ENCODE measurements around the gene KIAA0753.

GRCh38 chr17:6679241-6679640 lies 38.7 kb upstream of the KIAA0753 start:
- TF ChIP-seq POLR2AphosphoS5 (IDR thresholded peaks at IDR 0.05; ENCODE audit: low read depth) (no peak), GABPA (IDR thresholded peaks at IDR 0.05; ENCODE audit: low read depth) (no peak), CTCF (IDR thresholded peaks at IDR 0.05; ENCODE audit: insufficient read depth, low read length) (no peak)

Data from HL-60 (cell line).